Small intestine (tissue), 7 donors: Measurements from ENCODE around the gene CD8A. TPM values are rescaled to one million over a fixed set of nuclear protein-coding genes. Genes with fewer than 3 reads are reported as not detected.

Source experiments
- DNase-seq, 2 donors: peaks; one replicate each; pipeline versions ENCODE4 v3.0.0 to v3.0.0-alpha.2; 2013
- FAIRE-seq: peaks from 2 replicates; lab custom pipeline; 2012; peaks lifted over from hg19 to GRCh38; lab: Jason Lieb, UNC
- H3K27ac ChIP-seq, 3 donors: one replicate each; pipeline ENCODE4 v1.5.1; 2013; ENCODE audit warnings: low read length in 2 of 3, mild to moderate bottlenecking in 2 of 3, control low read depth in 1 of 3, inconsistent platforms in 1 of 3, low read depth in 1 of 3, moderate library complexity in 1 of 3
- H3K27me3 ChIP-seq, 3 donors: one replicate each; pipeline ENCODE4 v1.6.1; 2013; ENCODE audit warnings: low read length in 3 of 3, inconsistent platforms in 1 of 3; ENCODE audit not compliant: control insufficient read depth in 3 of 3, insufficient read depth in 3 of 3
- H3K36me3 ChIP-seq, 3 donors: one replicate each; pipeline ENCODE4 v1.6.1; 2013; ENCODE audit warnings: low read length in 3 of 3, inconsistent platforms in 1 of 3, low read depth in 1 of 3, mild to moderate bottlenecking in 1 of 3, moderate library complexity in 1 of 3; ENCODE audit not compliant: control insufficient read depth in 3 of 3, insufficient read depth in 2 of 3
- H3K4me1 ChIP-seq, 3 donors: one replicate each; pipeline ENCODE4 v1.6.1; 2013; ENCODE audit warnings: low read length in 2 of 3, inconsistent platforms in 1 of 3, low read depth in 1 of 3, mild to moderate bottlenecking in 1 of 3, moderate library complexity in 1 of 3; ENCODE audit not compliant: control insufficient read depth in 3 of 3, insufficient read depth in 2 of 3
- H3K4me3 ChIP-seq, 3 donors: one replicate each; pipeline ENCODE4 v1.5.1; 2013; ENCODE audit warnings: low read length in 3 of 3, control low read depth in 1 of 3, inconsistent platforms in 1 of 3, low read depth in 1 of 3, mild to moderate bottlenecking in 1 of 3, moderate library complexity in 1 of 3
- H3K9me3 ChIP-seq, 2 donors: one replicate each; pipeline ENCODE4 v1.6.1; 2013; ENCODE audit warnings: low read depth in 1 of 2, low read length in 1 of 2; ENCODE audit not compliant: control insufficient read depth in 2 of 2, insufficient read depth in 1 of 2
- WGBS, 3 donors: extraction: QIAGEN DNeasy Blood & Tissue Kit; methylation state at CpG; one replicate each; pipeline ENCODE4 v1.1.7; 2013; 5-methylcytosine and 5-hydroxymethylcytosine counted together
- polyA plus RNA-seq, 4 donors: library from polyadenylated mRNA; stranded (reverse) in 3 of 4; unstranded in 1 of 4; fragments of 200-250 nt in 3 of 4; fragments of 120-200 nt in 1 of 4; gene quantifications; one replicate each; pipeline versions ENCODE4 v1.2.1 to v1.2.3, GENCODE V29; 2013
- donor health status: healthy with polysubstance abuse.
- donor health status: control.
- donor health status: control.
- donor health status: Bipolar disorder and iron deficiency.
- donor health status: healthy.

The CD8A gene
- polyA plus RNA-seq, 4 donors: 1.8 to 13.0 (median 2.8) TPM

GRCh38 chr2:86788881-86789686 is 1.6 kb downstream of the CD8A start:
- peak overlapping the region in 1 of 3 donors; percentile 55 for H3K4me3 ChIP-seq
- 5 to 8% (median 8%) methylated on average over 61 to 64 of the region's 64 CpGs for WGBS, 3 donors
- H3K9me3 ChIP-seq: no peaks in the 10 kb centered on the region
- H3K4me1 ChIP-seq: peaks cover 0 to 15% (median 2%) of the 10 kb centered on the region in 3 donors
- peaks cover 13 to 76% (median 29%) of the 10 kb centered on the region in 3 donors for H3K27me3 ChIP-seq
- H3K27ac ChIP-seq: peak overlapping the region in 2 of 3 donors; percentile 43 to 85
- no peaks in the 10 kb centered on the region for H3K36me3 ChIP-seq
- DNase-seq (peak in 1 of 2 donors; percentile 38), FAIRE-seq (no peak)

- peaks cover 13 to 68% (median 22%) of the 10 kb centered on the region in 3 donors for H3K27me3 ChIP-seq
- no peak for DNase-seq
- no peak for FAIRE-seq
- H3K36me3 ChIP-seq: no peaks in the 10 kb centered on the region
- H3K4me1 ChIP-seq: peaks cover 0 to 15% (median 2%) of the 10 kb centered on the region in 3 donors
- no peaks in the 10 kb centered on the region for H3K9me3 ChIP-seq
- 38 to 50% (median 38%) methylated on average over 7 of the region's 7 CpGs for WGBS, 3 donors
- H3K27ac ChIP-seq: peak overlapping the region in 1 of 3 donors; percentile 85
- H3K4me3 ChIP-seq: peak overlapping the region in 1 of 3 donors; percentile 55
Measured at GRCh38 chr2:86788165-86788564, 2.5 kb downstream of the CD8A start.

DNA sequence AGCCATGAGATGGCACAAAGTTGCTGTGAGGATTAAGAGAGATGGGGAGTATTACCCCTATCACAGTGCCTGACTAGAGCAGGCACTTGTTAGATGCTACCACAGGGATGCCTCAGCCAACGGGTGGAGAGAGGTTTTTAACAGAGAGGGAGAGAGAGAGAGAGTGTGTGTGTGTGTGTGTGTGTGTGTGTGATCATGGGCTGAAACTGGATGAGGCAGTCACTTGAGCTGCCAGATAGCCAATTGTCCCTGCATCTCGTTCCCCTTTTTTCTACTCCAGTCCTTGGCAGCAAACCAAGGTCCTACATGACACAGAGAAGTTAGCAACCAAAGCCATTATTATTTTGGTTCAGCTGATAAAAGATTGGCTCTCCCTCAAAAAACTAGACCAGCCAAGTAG is 3.0 kb downstream of the CD8A start:
- no peak for FAIRE-seq
- no peaks in the 10 kb centered on the region for H3K9me3 ChIP-seq
- peaks cover 0 to 15% (median 2%) of the 10 kb centered on the region in 3 donors for H3K4me1 ChIP-seq
- 7 to 18% (median 8%) methylated on average over 2 of the region's 2 CpGs for WGBS, 3 donors
- DNase-seq: no peak
- H3K4me3 ChIP-seq: peak overlapping the region in 1 of 3 donors; percentile 55
- peak overlapping the region in 1 of 3 donors; percentile 25 for H3K27ac ChIP-seq
- no peaks in the 10 kb centered on the region for H3K36me3 ChIP-seq
- H3K27me3 ChIP-seq: peaks cover 13 to 66% (median 22%) of the 10 kb centered on the region in 3 donors

- no peak for FAIRE-seq
- peak in 1 of 2 donors; percentile 20 for DNase-seq
- Histone ChIP-seq H3K4me3 (peak overlapping the region in 1 of 3 donors; percentile 4), H3K9me3 (no peaks in the 10 kb centered on the region), H3K27me3 (peaks cover 8 to 49% (median 13%) of the 10 kb centered on the region in 3 donors), H3K4me1 (peaks cover 0 to 8% (median 2%) of the 10 kb centered on the region in 3 donors), H3K36me3 (no peaks in the 10 kb centered on the region), H3K27ac (peak overlapping the region in 2 of 3 donors; percentile 14 to 45)
- 40 to 58% (median 48%) methylated on average over 10 of the region's 10 CpGs for WGBS, 3 donors
Measured at GRCh38 chr2:86786001-86786536, 4.6 kb downstream of the CD8A start.

DNA sequence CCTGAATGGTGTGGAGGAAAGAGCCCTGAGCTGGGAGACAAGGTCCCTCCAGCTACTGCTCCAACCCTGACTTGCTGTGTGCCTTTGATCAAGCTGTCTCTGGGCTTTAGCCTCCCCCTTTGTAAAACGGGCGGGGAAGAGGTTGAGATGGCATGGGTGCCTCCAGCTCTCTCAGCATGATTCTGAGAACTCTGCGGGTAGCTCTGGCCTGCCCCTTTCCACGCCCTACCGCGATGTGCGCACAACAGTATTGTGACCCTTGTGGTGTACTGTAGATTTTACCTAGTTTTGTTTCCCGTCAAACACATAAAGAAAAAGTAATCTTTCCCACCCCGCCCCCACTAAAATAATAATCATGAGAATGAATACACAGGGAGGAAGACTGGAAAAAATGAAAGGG is 5.3 kb downstream of the CD8A start:
- Histone ChIP-seq H3K4me3 (no peak overlapping the region), H3K4me1 (peaks cover 0 to 5% (median 2%) of the 10 kb centered on the region in 3 donors), H3K9me3 (no peaks in the 10 kb centered on the region), H3K27ac (peak overlapping the region in 1 of 3 donors; percentile 45), H3K36me3 (no peaks in the 10 kb centered on the region), H3K27me3 (peaks cover 6 to 43% (median 13%) of the 10 kb centered on the region in 3 donors)
- DNase-seq: peak in 1 of 2 donors; percentile 31
- no peak for FAIRE-seq
- 78 to 90% (median 86%) methylated on average over 9 of the region's 9 CpGs for WGBS, 3 donors

GRCh38 chr2:86783615-86784339 is 6.9 kb downstream of the CD8A start:
- FAIRE-seq (no peak), DNase-seq (no peak)
- no peaks in the 10 kb centered on the region for H3K9me3 ChIP-seq
- no peaks in the 10 kb centered on the region for H3K36me3 ChIP-seq
- no peak overlapping the region for H3K4me3 ChIP-seq
- 48 to 61% (median 57%) methylated on average over 8 of the region's 8 CpGs for WGBS, 3 donors
- H3K4me1 ChIP-seq: no peaks in the 10 kb centered on the region
- H3K27me3 ChIP-seq: peaks cover 0 to 26% (median 3%) of the 10 kb centered on the region in 3 donors
- H3K27ac ChIP-seq: no peak overlapping the region

DNA sequence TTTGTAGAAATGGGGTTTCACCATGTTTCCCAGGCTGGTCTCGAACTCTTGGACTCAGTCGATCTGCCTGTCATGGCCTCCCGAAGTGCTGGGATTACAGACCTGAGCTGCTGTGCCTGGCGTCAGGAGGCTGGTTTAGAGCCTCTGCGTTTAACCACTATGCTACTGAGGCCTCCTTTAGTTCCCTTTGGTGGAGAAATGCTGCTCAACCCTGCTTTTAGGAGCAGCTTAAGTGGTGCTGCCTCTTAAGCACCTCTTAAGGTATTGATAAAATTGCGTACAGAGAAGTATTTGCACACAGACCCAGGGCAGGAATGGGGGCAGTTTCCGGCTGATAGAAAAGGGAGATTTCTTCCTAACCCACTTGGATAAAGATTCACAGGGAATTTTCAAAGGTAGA is 8.0 kb downstream of the CD8A start:
- DNase-seq (no peak), FAIRE-seq (no peak)
- WGBS, 3 donors: 88 to 90% (median 88%) methylated on average over 7 of the region's 7 CpGs
- no peak overlapping the region for H3K4me3 ChIP-seq
- no peaks in the 10 kb centered on the region for H3K36me3 ChIP-seq
- no peaks in the 10 kb centered on the region for H3K4me1 ChIP-seq
- no peaks in the 10 kb centered on the region for H3K9me3 ChIP-seq
- no peak overlapping the region for H3K27ac ChIP-seq
- H3K27me3 ChIP-seq: peaks cover 0 to 16% (median 2%) of the 10 kb centered on the region in 3 donors

DNA sequence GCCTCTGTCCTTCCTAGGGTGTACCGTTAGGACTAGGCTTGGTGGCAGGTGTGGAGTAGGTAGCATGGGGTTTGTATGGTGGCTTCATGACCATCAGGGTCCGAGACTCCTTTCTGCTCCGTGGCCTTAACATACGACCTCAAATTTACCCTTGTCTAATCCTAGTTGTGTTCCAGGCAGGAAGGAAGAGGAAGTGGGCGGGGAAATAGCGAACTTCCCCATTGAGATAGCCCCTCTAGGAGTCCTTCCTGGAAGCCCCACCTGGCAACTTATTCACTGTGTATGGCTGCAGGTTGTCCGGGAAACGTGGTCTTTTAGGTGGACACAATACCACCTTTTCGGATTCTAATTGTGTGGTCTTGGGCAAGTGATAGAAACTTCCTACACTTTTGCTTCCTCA is 9.3 kb downstream of the CD8A start:
- H3K36me3 ChIP-seq: peaks cover 0 to 2% (median 0%) of the 10 kb centered on the region in 3 donors
- H3K27ac ChIP-seq: no peak overlapping the region
- 68 to 81% (median 73%) methylated on average over 9 of the region's 9 CpGs for WGBS, 3 donors
- FAIRE-seq: no peak
- no peak overlapping the region for H3K4me3 ChIP-seq
- H3K4me1 ChIP-seq: no peaks in the 10 kb centered on the region
- H3K27me3 ChIP-seq: peaks cover 0 to 7% (median 0%) of the 10 kb centered on the region in 3 donors
- no peak for DNase-seq
- H3K9me3 ChIP-seq: no peaks in the 10 kb centered on the region
